Endothelial cell of umbilical vein (primary cell): ENCODE measurements around the gene EBF4. TPM values are rescaled to one million over a fixed set of nuclear protein-coding genes. Genes with fewer than 3 reads are reported as not detected.

Source experiments
- BruUV-seq: library from RNA; stranded (reverse); fragments of 400-500 nt; replicated peaks from 2 replicates; lab custom pipeline; 2021; lab: Mats Ljungman, UMichigan
- CTCF ChIA-PET: fragments of 300-600, 350-600 bp; sonication (Branson Sonifier 250); formaldehyde crosslinking; loops from one replicate; lab custom pipeline; 2021; ENCODE audit warnings: antibody characterized with exemption, inconsistent platforms; lab: Charles Lee
- POLR2A ChIA-PET: fragments of 300-600, 350-600 bp; sonication (Branson Sonifier 250); formaldehyde crosslinking; loops from one replicate; lab custom pipeline; 2021; ENCODE audit warnings: antibody characterized with exemption, inconsistent platforms; lab: Charles Lee
- DNase-seq: peaks from one replicate; pipeline ENCODE4 v3.0.0-alpha.2; 2011; ENCODE audit warnings: low read depth, low spot score
- FAIRE-seq: peaks from 2 replicates; lab custom pipeline; 2011; peaks lifted over from hg19 to GRCh38; lab: Jason Lieb, UNC
- H2AFZ ChIP-seq: 2 replicates; pipeline ENCODE4 v1.6.0; 2012; ENCODE audit warnings: low read depth, low read length, control low read depth, inconsistent platforms
- H3K27ac ChIP-seq: 2 replicates; pipeline ENCODE4 v1.5.1; 2011; ENCODE audit warnings: low read depth, mild to moderate bottlenecking, control low read depth, low read length, moderate library complexity; ENCODE audit not compliant: insufficient read depth
- H3K27me3 ChIP-seq, 2 experiments: 2 replicates each; pipeline versions ENCODE4 v1.6.0 to v1.6.1; 2011; ENCODE audit warnings: low read length in 2 of 2, mixed read lengths in 1 of 2; ENCODE audit not compliant: control insufficient read depth in 2 of 2, insufficient read depth in 2 of 2
- H3K36me3 ChIP-seq, 2 experiments: 2 replicates in 1 of 2; 3 replicates in 1 of 2; pipeline ENCODE4 v1.5.1; 2011; ENCODE audit warnings: low read length in 2 of 2, mild to moderate bottlenecking in 1 of 2, moderate library complexity in 1 of 2; ENCODE audit not compliant: control insufficient read depth in 2 of 2, insufficient read depth in 2 of 2; ENCODE audit errors: extremely low read depth in 1 of 2
- H3K4me1 ChIP-seq: 3 replicates; pipeline ENCODE4 v1.5.1; 2011; ENCODE audit warnings: mild to moderate bottlenecking, low read length; ENCODE audit not compliant: control insufficient read depth, insufficient read depth; ENCODE audit errors: extremely low read depth
- H3K4me2 ChIP-seq: 2 replicates; pipeline ENCODE4 v1.6.1; 2011; ENCODE audit warnings: low read length, control low read depth, mixed read lengths; ENCODE audit not compliant: insufficient read depth
- H3K4me3 ChIP-seq, 3 experiments: fragments of 200-600 bp in 1 of 3; sonication (generic), shearing (Covaris generic) in 1 of 3; replicated peaks in 1 of 3; 2 replicates each; pipeline ENCODE4 v1.5.1; 2011 to 2016; ENCODE audit warnings: control low read depth in 3 of 3, low read length in 3 of 3, mild to moderate bottlenecking in 2 of 3, inconsistent platforms in 1 of 3, low read depth in 1 of 3, moderate library complexity in 1 of 3; ENCODE audit not compliant: insufficient read depth in 1 of 3
- H3K79me2 ChIP-seq: 2 replicates; pipeline ENCODE4 v1.6.0; 2012; ENCODE audit warnings: low read length, inconsistent platforms; ENCODE audit not compliant: control insufficient read depth, insufficient read depth
- H3K9ac ChIP-seq: replicated peaks from 2 replicates; pipeline ENCODE3; 2011; ENCODE audit warnings: low read length, control low read depth; ENCODE audit not compliant: insufficient read depth; ENCODE audit errors: extremely low read depth
- H3K9me1 ChIP-seq: replicated peaks from 3 replicates; pipeline ENCODE4 v1.6.0; 2011; ENCODE audit warnings: mild to moderate bottlenecking, low read length; ENCODE audit not compliant: control insufficient read depth, insufficient read depth; ENCODE audit errors: extremely low read depth
- H3K9me3 ChIP-seq: replicated peaks from 2 replicates; pipeline ENCODE4 v1.5.1; 2012; ENCODE audit warnings: low read length, inconsistent platforms; ENCODE audit not compliant: control insufficient read depth, insufficient read depth
- H4K20me1 ChIP-seq: replicated peaks from 2 replicates; pipeline ENCODE3; 2011; ENCODE audit warnings: mild to moderate bottlenecking, low read length; ENCODE audit not compliant: control insufficient read depth, insufficient read depth; ENCODE audit errors: extremely low read depth
- CTCF ChIP-seq, 2 donors: IDR thresholded peaks; 1 replicate in 1 of 2; 2 replicates in 1 of 2; pipeline ENCODE4 v1.5.1; 2011; ENCODE audit warnings: low read length in 2 of 2, mild to moderate bottlenecking in 2 of 2, moderate library complexity in 2 of 2, control low read depth in 1 of 2, inconsistent platforms in 1 of 2, low read depth in 1 of 2; ENCODE audit not compliant: insufficient read depth in 1 of 2; ENCODE audit errors: extremely low read depth in 1 of 2
- EZH2 ChIP-seq: IDR thresholded peaks from 2 replicates; pipeline ENCODE4 v1.6.1; 2012; ENCODE audit warnings: borderline replicate concordance, low read depth, mild to moderate bottlenecking, moderate library complexity, low read length, inconsistent platforms; ENCODE audit not compliant: severe bottlenecking
- FOS ChIP-seq: IDR thresholded peaks from 2 replicates; pipeline ENCODE4 v1.6.1; 2011; ENCODE audit warnings: mild to moderate bottlenecking, low read length, moderate library complexity, borderline replicate concordance; ENCODE audit not compliant: insufficient read depth
- GATA2 ChIP-seq: IDR thresholded peaks from 2 replicates; pipeline ENCODE4 v1.7.0; 2011; ENCODE audit warnings: low read depth, mild to moderate bottlenecking, moderate library complexity, mixed read lengths, low read length; ENCODE audit not compliant: insufficient read length, insufficient read depth
- JUN ChIP-seq: IDR thresholded peaks from 2 replicates; pipeline ENCODE4 v1.6.1; 2011; ENCODE audit warnings: borderline replicate concordance, low read depth; ENCODE audit not compliant: insufficient read length, insufficient read depth
- MAX ChIP-seq: IDR thresholded peaks from 2 replicates; pipeline ENCODE4 v1.6.1; 2011; ENCODE audit not compliant: insufficient read depth, insufficient read length
- MYC ChIP-seq: IDR thresholded peaks from one replicate; pipeline ENCODE4 v1.6.1; 2011; ENCODE audit warnings: mild to moderate bottlenecking, low read depth, low read length
- POLR2A ChIP-seq: IDR thresholded peaks from 2 replicates; pipeline ENCODE4 v1.6.1; 2012; ENCODE audit warnings: low read depth, mild to moderate bottlenecking, control low read depth, low read length
- POLR2AphosphoS5 ChIP-seq: IDR thresholded peaks from 2 replicates; pipeline ENCODE4 v1.6.1; 2012; ENCODE audit warnings: low read depth, mild to moderate bottlenecking, control low read depth, low read length, moderate library complexity; ENCODE audit not compliant: insufficient read depth
- dilution Hi-C: fragments of 300-500 bp; cut with MboI; formaldehyde crosslinking; loops from one replicate; pipeline ENCODE4 v1.15.0; 2019; ENCODE audit warnings: low sequenced_read_pairs; ENCODE audit not compliant: extremely low pct_ligation_motif_present
- intact Hi-C: fragments of 100-400 bp; cut with micrococcal nuclease; formaldehyde crosslinking; loops from one replicate; pipeline ENCODE4 v1.10.0; 2022
- polyA plus RNA-seq, 4 experiments: library from polyadenylated mRNA; depleted of rRNA in 3 of 4; stranded (reverse) in 3 of 4; unstranded in 1 of 4; fragments of >200 nt; gene quantifications; 2 replicates each; pipeline versions ENCODE4 v1.2.1 to v1.2.3, GENCODE V29; 2011 to 2012; ENCODE audit warnings: missing spikeins in 1 of 4
- total RNA-seq: library from RNA; stranded (reverse); gene quantifications from 2 replicates; pipeline ENCODE4 v1.2.3, GENCODE V29; 2021

EBF4 gene
- total and polyA plus RNA-seq, 2 donors (not counting 3 experiments of a cell fraction or from before 2014, with no cell fraction given): 2.7 to 3.4 TPM

GRCh38 chr20:2696646-2697045 lies 4.1 kb downstream of the EBF4 start:
- Histone ChIP-seq H3K9me1 (no peaks in the 10 kb centered on the region), H4K20me1 (peaks cover 2% of the 10 kb centered on the region), H3K27ac (no peak overlapping the region), H3K9me3 (no peaks in the 10 kb centered on the region), H3K9ac (no peak overlapping the region), H3K79me2 (no peaks in the 10 kb centered on the region), H3K4me1 (peaks cover 4% of the 10 kb centered on the region), H3K36me3 (no peaks in the 10 kb centered on the region), H3K4me2 (no peak overlapping the region), H3K4me3 (no peak overlapping the region), H2AFZ (no peak overlapping the region), H3K27me3 (peaks cover 37 to 53% of the 10 kb centered on the region in 2 experiments)
- DNase-seq: no peak
- no peak for FAIRE-seq
- dilution Hi-C loops (no loop called here), intact Hi-C loops (no loop called here)
- ChIA-PET POLR2A (no interaction called here), CTCF (interaction anchor here (1.0 kb wide), 1 partner anchor 8 kb away, joined by 3 read pairs; no protein-coding TSS in a partner anchor)
- BruUV-seq: no TSS peak
- TF ChIP-seq GATA2 (no peak), POLR2A (no peak), MYC (no peak), FOS (no peak), JUN (no peak), MAX (no peak), POLR2AphosphoS5 (no peak), CTCF (IDR thresholded peaks at IDR 0.05; ENCODE audit: extremely low read depth in 1 of 2, insufficient read depth in 1 of 2, low read depth in 1 of 2, low read length in 2 of 2) (no peak), EZH2 (no peak)
